Skeletal muscle satellite cell (primary cell): ENCODE results near the gene SOHLH1.

Source experiments
- H3K27me3 ChIP-seq: 2 replicates; pipeline ENCODE4 v1.7.0; 2013; ENCODE audit warnings: low read length; ENCODE audit not compliant: control insufficient read depth, insufficient read depth
- H3K36me3 ChIP-seq: 2 replicates; pipeline ENCODE4 v1.7.0; 2013; ENCODE audit warnings: mild to moderate bottlenecking, control low read depth, low read length; ENCODE audit not compliant: insufficient read depth
- H3K4me1 ChIP-seq: 2 replicates; pipeline ENCODE4 v1.7.0; 2013; ENCODE audit warnings: low read length; ENCODE audit not compliant: control insufficient read depth, insufficient read depth
- H3K4me2 ChIP-seq: 2 replicates; pipeline ENCODE4 v1.7.0; 2013; ENCODE audit warnings: mild to moderate bottlenecking, low read length
- H3K4me3 ChIP-seq: 2 replicates; pipeline ENCODE4 v1.7.0; 2013; ENCODE audit warnings: low read length
- H3K9ac ChIP-seq: 2 replicates; pipeline ENCODE4 v1.7.0; 2013; ENCODE audit warnings: mild to moderate bottlenecking, low read depth, low read length, moderate library complexity
- H3K9me3 ChIP-seq: replicated peaks from 2 replicates; pipeline ENCODE4 v1.7.0; 2013; ENCODE audit warnings: mild to moderate bottlenecking, control low read depth, low read length

The SOHLH1 gene

GRCh38 chr9:135698767-135699166 lies 514 bp downstream of the SOHLH1 start:
- H3K4me3 ChIP-seq: no peak overlapping the region
- H3K4me1 ChIP-seq: peaks cover 12% of the 10 kb centered on the region
- H3K27me3 ChIP-seq: peaks cover 23% of the 10 kb centered on the region
- H3K9ac ChIP-seq: no peak overlapping the region
- H3K9me3 ChIP-seq: no peaks in the 10 kb centered on the region
- no peak overlapping the region for H3K4me2 ChIP-seq
- H3K36me3 ChIP-seq: no peaks in the 10 kb centered on the region

GRCh38 chr9:135698236-135698635 lies 1.0 kb downstream of the SOHLH1 start:
- no peaks in the 10 kb centered on the region for H3K36me3 ChIP-seq
- no peaks in the 10 kb centered on the region for H3K9me3 ChIP-seq
- no peak overlapping the region for H3K4me3 ChIP-seq
- peaks cover 17% of the 10 kb centered on the region for H3K27me3 ChIP-seq
- no peak overlapping the region for H3K4me2 ChIP-seq
- peaks cover 12% of the 10 kb centered on the region for H3K4me1 ChIP-seq
- H3K9ac ChIP-seq: no peak overlapping the region

- Histone ChIP-seq H3K9ac (no peak overlapping the region), H3K4me3 (no peak overlapping the region), H3K27me3 (peaks cover 17% of the 10 kb centered on the region), H3K4me2 (no peak overlapping the region), H3K36me3 (no peaks in the 10 kb centered on the region), H3K4me1 (peaks cover 16% of the 10 kb centered on the region), H3K9me3 (no peaks in the 10 kb centered on the region)
These were observed 2.1 kb downstream of the SOHLH1 start for GRCh38 chr9:135697226-135697625.

- Histone ChIP-seq H3K4me1 (peaks cover 10% of the 10 kb centered on the region), H3K9me3 (no peaks in the 10 kb centered on the region), H3K4me3 (no peak overlapping the region), H3K9ac (no peak overlapping the region), H3K4me2 (no peak overlapping the region), H3K27me3 (peaks cover 17% of the 10 kb centered on the region), H3K36me3 (no peaks in the 10 kb centered on the region)
These were observed 2.8 kb downstream of the SOHLH1 start for GRCh38 chr9:135696446-135696845.

GRCh38 chr9:135695642-135696041 lies 3.6 kb downstream of the SOHLH1 start:
- Histone ChIP-seq H3K27me3 (peaks cover 17% of the 10 kb centered on the region), H3K4me2 (no peak overlapping the region), H3K4me1 (peaks cover 8% of the 10 kb centered on the region), H3K4me3 (no peak overlapping the region), H3K9me3 (no peaks in the 10 kb centered on the region), H3K36me3 (no peaks in the 10 kb centered on the region), H3K9ac (no peak overlapping the region)

GRCh38 chr9:135695036-135695435 lies 4.2 kb downstream of the SOHLH1 start:
- Histone ChIP-seq H3K4me2 (no peak overlapping the region), H3K4me1 (peaks cover 8% of the 10 kb centered on the region), H3K36me3 (no peaks in the 10 kb centered on the region), H3K27me3 (peaks cover 17% of the 10 kb centered on the region), H3K4me3 (no peak overlapping the region), H3K9me3 (no peaks in the 10 kb centered on the region), H3K9ac (no peak overlapping the region)

GRCh38 chr9:135694414-135694813 lies 4.9 kb downstream of the SOHLH1 start:
- H3K4me1 ChIP-seq: peaks cover 8% of the 10 kb centered on the region
- H3K4me2 ChIP-seq: no peak overlapping the region
- no peak overlapping the region for H3K4me3 ChIP-seq
- no peak overlapping the region for H3K9ac ChIP-seq
- H3K36me3 ChIP-seq: no peaks in the 10 kb centered on the region
- H3K9me3 ChIP-seq: no peaks in the 10 kb centered on the region
- H3K27me3 ChIP-seq: peaks cover 17% of the 10 kb centered on the region

GRCh38 chr9:135693771-135694170 lies 5.5 kb downstream of the SOHLH1 start:
- H3K4me3 ChIP-seq: no peak overlapping the region
- H3K4me2 ChIP-seq: no peak overlapping the region
- peaks cover 17% of the 10 kb centered on the region for H3K27me3 ChIP-seq
- no peaks in the 10 kb centered on the region for H3K36me3 ChIP-seq
- peaks cover 8% of the 10 kb centered on the region for H3K4me1 ChIP-seq
- no peak overlapping the region for H3K9ac ChIP-seq
- no peaks in the 10 kb centered on the region for H3K9me3 ChIP-seq

GRCh38 chr9:135693265-135693664 lies 6.0 kb downstream of the SOHLH1 start:
- H3K36me3 ChIP-seq: no peaks in the 10 kb centered on the region
- no peak overlapping the region for H3K4me3 ChIP-seq
- peaks cover 8% of the 10 kb centered on the region for H3K4me1 ChIP-seq
- no peaks in the 10 kb centered on the region for H3K9me3 ChIP-seq
- no peak overlapping the region for H3K4me2 ChIP-seq
- H3K27me3 ChIP-seq: peaks cover 17% of the 10 kb centered on the region
- no peak overlapping the region for H3K9ac ChIP-seq

GRCh38 chr9:135692410-135692809 lies 6.9 kb downstream of the SOHLH1 start:
- Histone ChIP-seq H3K4me2 (peak overlapping the region; percentile 17), H3K27me3 (peaks cover 17% of the 10 kb centered on the region), H3K4me1 (peaks cover 8% of the 10 kb centered on the region), H3K36me3 (no peaks in the 10 kb centered on the region), H3K4me3 (no peak overlapping the region), H3K9ac (no peak overlapping the region), H3K9me3 (no peaks in the 10 kb centered on the region)

GRCh38 chr9:135690836-135691570 lies 8.3 kb downstream of the SOHLH1 start:
- Histone ChIP-seq H3K27me3 (peaks cover 15% of the 10 kb centered on the region), H3K36me3 (no peaks in the 10 kb centered on the region), H3K4me2 (no peak overlapping the region), H3K9me3 (no peaks in the 10 kb centered on the region), H3K4me1 (peaks cover 8% of the 10 kb centered on the region), H3K4me3 (no peak overlapping the region), H3K9ac (no peak overlapping the region)

GRCh38 chr9:135689011-135689410 lies 10.3 kb downstream of the SOHLH1 start:
- Histone ChIP-seq H3K27me3 (peaks cover 6% of the 10 kb centered on the region), H3K4me2 (no peak overlapping the region), H3K36me3 (no peaks in the 10 kb centered on the region), H3K4me1 (peaks cover 8% of the 10 kb centered on the region), H3K4me3 (no peak overlapping the region), H3K9ac (no peak overlapping the region), H3K9me3 (no peaks in the 10 kb centered on the region)
